Keratinocyte (primary cell): ENCODE measurements around the gene DCP1B. TPM values are rescaled to one million over a fixed set of nuclear protein-coding genes. Genes with fewer than 3 reads are reported as not detected.

Experiments used
- DNase-seq: peaks from one replicate; pipeline ENCODE4 v3.0.0-alpha.2; 2011; ENCODE audit warnings: low read depth, missing footprints, low spot score
- FAIRE-seq: peaks from 2 replicates; lab custom pipeline; 2011; peaks lifted over from hg19 to GRCh38; lab: Jason Lieb, UNC
- H2AFZ ChIP-seq: 2 replicates; pipeline ENCODE4 v1.6.0; 2012; ENCODE audit warnings: low read length, control low read depth, inconsistent platforms; ENCODE audit not compliant: control insufficient read depth
- H3K27ac ChIP-seq: 2 replicates; pipeline ENCODE4 v1.5.1; 2011; ENCODE audit warnings: low read length; ENCODE audit not compliant: control insufficient read depth, insufficient read depth
- H3K27me3 ChIP-seq: 3 replicates; pipeline ENCODE4 v1.6.0; 2011; ENCODE audit warnings: low read length; ENCODE audit not compliant: control insufficient read depth, insufficient read depth; ENCODE audit errors: extremely low read depth
- H3K36me3 ChIP-seq, 2 experiments: 2 replicates in 1 of 2; 3 replicates in 1 of 2; pipeline ENCODE4 v1.5.1; 2011; ENCODE audit warnings: low read length in 2 of 2, mild to moderate bottlenecking in 1 of 2; ENCODE audit not compliant: control insufficient read depth in 2 of 2, insufficient read depth in 2 of 2; ENCODE audit errors: extremely low read depth in 1 of 2
- H3K4me1 ChIP-seq: 3 replicates; pipeline ENCODE4 v1.5.1; 2011; ENCODE audit warnings: low read length; ENCODE audit not compliant: control insufficient read depth, insufficient read depth; ENCODE audit errors: extremely low read depth
- H3K4me2 ChIP-seq: 3 replicates; pipeline ENCODE4 v1.6.0; 2011; ENCODE audit warnings: low read depth, low read length; ENCODE audit not compliant: control insufficient read depth, insufficient read depth; ENCODE audit errors: extremely low read depth
- H3K4me3 ChIP-seq, 3 experiments: fragments of 200-600 bp in 1 of 3; sonication (generic) in 1 of 3; 2 replicates in 2 of 3; 3 replicates in 1 of 3; pipeline ENCODE4 v1.5.1; 2011 to 2016; ENCODE audit warnings: low read length in 3 of 3, mild to moderate bottlenecking in 3 of 3, control low read depth in 2 of 3, inconsistent platforms in 1 of 3, low read depth in 1 of 3, mixed read lengths in 1 of 3, mixed run types in 1 of 3, moderate library complexity in 1 of 3; ENCODE audit not compliant: control insufficient read depth in 2 of 3, insufficient read depth in 2 of 3; ENCODE audit errors: extremely low read depth in 1 of 3
- H3K79me2 ChIP-seq: 2 replicates; pipeline ENCODE4 v1.6.0; 2012; ENCODE audit warnings: low read length; ENCODE audit not compliant: control insufficient read depth, insufficient read depth
- H3K9ac ChIP-seq: 3 replicates; pipeline ENCODE4 v1.6.0; 2011; ENCODE audit warnings: low read length; ENCODE audit not compliant: control insufficient read depth, insufficient read depth; ENCODE audit errors: extremely low read depth
- H3K9me1 ChIP-seq: 3 replicates; pipeline ENCODE4 v1.6.0; 2011; ENCODE audit warnings: low read length; ENCODE audit not compliant: control insufficient read depth, insufficient read depth; ENCODE audit errors: extremely low read depth
- H3K9me3 ChIP-seq: 2 replicates; pipeline ENCODE4 v1.5.1; 2012; ENCODE audit warnings: low read depth, low read length; ENCODE audit not compliant: control insufficient read depth
- H4K20me1 ChIP-seq: 3 replicates; pipeline ENCODE4 v1.6.0; 2011; ENCODE audit warnings: low read length; ENCODE audit not compliant: control insufficient read depth, insufficient read depth; ENCODE audit errors: extremely low read depth
- EZH2 ChIP-seq: IDR thresholded peaks from one replicate; pipeline ENCODE4 v1.6.1; 2012; ENCODE audit warnings: inconsistent platforms, mild to moderate bottlenecking, low read length, moderate library complexity
- dilution Hi-C: fragments of 300-500 bp; cut with MboI; formaldehyde crosslinking; loops from one replicate; pipeline ENCODE4 v1.7.0; 2020; ENCODE audit warnings: low sequenced_read_pairs; ENCODE audit not compliant: extremely low pct_ligation_motif_present
- polyA plus RNA-seq, 5 experiments: library from polyadenylated mRNA; depleted of rRNA in 3 of 5; stranded (reverse) in 3 of 5; stranded (forward) in 1 of 5; unstranded in 1 of 5; fragments of >200 nt; gene quantifications; 1 replicate in 1 of 5; 2 replicates in 3 of 5; 3 replicates in 1 of 5; pipeline versions ENCODE4 v1.2.1 to v1.2.3, GENCODE V29; 2011 to 2012; ENCODE audit warnings: missing spikeins in 2 of 5, low read depth in 1 of 5, low replicate concordance in 1 of 5
- TF ChIP-seq, protein P1 (sequence below), 3 experiments: IDR thresholded peaks in 1 of 3; conservative IDR thresholded peaks in 1 of 3; optimal IDR thresholded peaks in 1 of 3; 2 replicates in 2 of 3; 3 replicates in 1 of 3; pipeline versions ENCODE3 to v1.5.1; 2011; ENCODE audit warnings: low read length in 3 of 3, mild to moderate bottlenecking in 3 of 3, moderate library complexity in 2 of 3, control low read depth in 1 of 3, inconsistent platforms in 1 of 3; ENCODE audit not compliant: insufficient read depth in 2 of 3; ENCODE audit errors: extremely low read depth in 1 of 3

Gene DCP1B
- polyA plus RNA-seq, 1 donor (not counting 4 experiments of a cell fraction or from before 2014, with no cell fraction given): 9.7 TPM

DNA sequence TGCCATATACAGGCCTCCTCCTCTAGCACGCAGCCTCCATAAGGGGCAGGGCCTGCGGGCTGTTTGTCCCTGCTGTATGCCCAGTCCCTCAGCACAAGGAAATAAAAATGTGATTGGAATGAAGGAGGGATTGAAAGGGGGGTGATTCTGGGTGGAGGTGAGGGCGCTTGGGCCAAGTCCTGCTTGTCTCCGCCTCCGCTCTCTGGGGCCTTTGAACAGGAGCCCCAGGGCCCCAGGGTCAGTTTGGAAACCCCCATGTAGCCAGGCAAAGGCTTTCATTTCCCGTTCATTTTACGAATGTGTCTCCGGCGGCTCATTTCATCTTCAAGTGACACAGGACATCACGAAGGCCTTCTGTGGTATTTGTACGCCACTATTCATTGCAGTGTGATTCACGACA, 81.3 kb downstream of the DCP1B start:
- no peak overlapping the region for H3K27ac ChIP-seq
- no peak for TF ChIP-seq EZH2
- TF ChIP-seq, protein P1, sequence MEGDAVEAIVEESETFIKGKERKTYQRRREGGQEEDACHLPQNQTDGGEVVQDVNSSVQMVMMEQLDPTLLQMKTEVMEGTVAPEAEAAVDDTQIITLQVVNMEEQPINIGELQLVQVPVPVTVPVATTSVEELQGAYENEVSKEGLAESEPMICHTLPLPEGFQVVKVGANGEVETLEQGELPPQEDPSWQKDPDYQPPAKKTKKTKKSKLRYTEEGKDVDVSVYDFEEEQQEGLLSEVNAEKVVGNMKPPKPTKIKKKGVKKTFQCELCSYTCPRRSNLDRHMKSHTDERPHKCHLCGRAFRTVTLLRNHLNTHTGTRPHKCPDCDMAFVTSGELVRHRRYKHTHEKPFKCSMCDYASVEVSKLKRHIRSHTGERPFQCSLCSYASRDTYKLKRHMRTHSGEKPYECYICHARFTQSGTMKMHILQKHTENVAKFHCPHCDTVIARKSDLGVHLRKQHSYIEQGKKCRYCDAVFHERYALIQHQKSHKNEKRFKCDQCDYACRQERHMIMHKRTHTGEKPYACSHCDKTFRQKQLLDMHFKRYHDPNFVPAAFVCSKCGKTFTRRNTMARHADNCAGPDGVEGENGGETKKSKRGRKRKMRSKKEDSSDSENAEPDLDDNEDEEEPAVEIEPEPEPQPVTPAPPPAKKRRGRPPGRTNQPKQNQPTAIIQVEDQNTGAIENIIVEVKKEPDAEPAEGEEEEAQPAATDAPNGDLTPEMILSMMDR (optimal IDR thresholded peaks at IDR 0.05 in 1 of 3, IDR thresholded peaks at IDR 0.05 in 1 of 3, conservative IDR thresholded peaks at IDR 0.05 in 1 of 3; ENCODE audit: extremely low read depth in 1 of 3, insufficient read depth in 2 of 3, low read length in 3 of 3): no peak
- peaks cover 31% of the 10 kb centered on the region for H3K27me3 ChIP-seq
- H3K9me3 ChIP-seq: no peaks in the 10 kb centered on the region
- dilution Hi-C loops: no loop called here
- DNase-seq: no peak
- H3K4me3 ChIP-seq: no peak overlapping the region
- H4K20me1 ChIP-seq: no peaks in the 10 kb centered on the region
- no peak overlapping the region for H2AFZ ChIP-seq
- no peak overlapping the region for H3K9ac ChIP-seq
- H3K4me2 ChIP-seq: no peak overlapping the region
- no peaks in the 10 kb centered on the region for H3K36me3 ChIP-seq
- H3K9me1 ChIP-seq: no peaks in the 10 kb centered on the region
- no peaks in the 10 kb centered on the region for H3K4me1 ChIP-seq
- FAIRE-seq: no peak
- no peaks in the 10 kb centered on the region for H3K79me2 ChIP-seq

DNA sequence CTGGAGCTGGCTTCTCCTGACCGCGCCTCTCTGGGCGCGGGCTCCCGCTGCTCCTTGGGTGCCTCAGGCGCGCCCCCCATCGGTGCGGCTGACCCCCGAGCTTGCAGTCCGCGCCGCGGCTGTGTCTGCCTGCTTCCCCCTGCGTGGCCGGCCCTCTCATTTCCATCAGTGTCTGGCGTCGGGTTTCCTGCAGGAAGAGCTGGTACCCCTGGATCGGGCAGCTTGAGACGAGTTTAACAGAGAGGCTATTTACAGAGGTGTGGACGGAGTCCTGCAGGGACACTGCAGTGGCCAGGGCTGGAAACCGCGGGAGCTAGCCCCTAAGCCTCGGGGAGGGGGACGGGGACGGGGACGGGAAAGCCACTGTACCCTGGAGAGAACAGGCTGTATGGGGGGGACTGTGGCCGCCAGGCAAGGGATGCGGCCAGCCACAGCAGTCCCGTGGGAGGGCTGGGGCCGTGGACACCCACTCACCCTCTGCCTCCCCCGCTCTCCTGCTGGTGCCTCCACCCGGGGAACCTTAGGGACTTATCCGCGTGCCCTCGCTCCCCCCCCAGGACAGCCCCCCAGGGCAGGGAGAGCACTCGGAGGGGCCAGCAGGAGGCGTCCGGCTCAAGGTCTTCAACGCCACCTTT, 82.1 kb downstream of the DCP1B start:
- Histone ChIP-seq H3K27me3 (peaks cover 33% of the 10 kb centered on the region), H3K4me1 (no peaks in the 10 kb centered on the region), H3K4me3 (no peak overlapping the region), H3K9me1 (no peaks in the 10 kb centered on the region), H3K36me3 (no peaks in the 10 kb centered on the region), H2AFZ (no peak overlapping the region), H4K20me1 (no peaks in the 10 kb centered on the region), H3K27ac (no peak overlapping the region), H3K79me2 (no peaks in the 10 kb centered on the region), H3K9me3 (no peaks in the 10 kb centered on the region), H3K4me2 (no peak overlapping the region), H3K9ac (no peak overlapping the region)
- FAIRE-seq: no peak
- no peak for TF ChIP-seq EZH2
- TF ChIP-seq, protein P1 (optimal IDR thresholded peaks at IDR 0.05 in 1 of 3, IDR thresholded peaks at IDR 0.05 in 1 of 3, conservative IDR thresholded peaks at IDR 0.05 in 1 of 3; ENCODE audit: extremely low read depth in 1 of 3, insufficient read depth in 2 of 3, low read length in 3 of 3): no peak
- dilution Hi-C loops: no loop called here
- DNase-seq: no peak
